ENCODE results near the gene APOBEC2.
A peak's percentile ranks its signal among the peaks of the same experiment; 100 is the strongest.

APOBEC2 gene

DNA sequence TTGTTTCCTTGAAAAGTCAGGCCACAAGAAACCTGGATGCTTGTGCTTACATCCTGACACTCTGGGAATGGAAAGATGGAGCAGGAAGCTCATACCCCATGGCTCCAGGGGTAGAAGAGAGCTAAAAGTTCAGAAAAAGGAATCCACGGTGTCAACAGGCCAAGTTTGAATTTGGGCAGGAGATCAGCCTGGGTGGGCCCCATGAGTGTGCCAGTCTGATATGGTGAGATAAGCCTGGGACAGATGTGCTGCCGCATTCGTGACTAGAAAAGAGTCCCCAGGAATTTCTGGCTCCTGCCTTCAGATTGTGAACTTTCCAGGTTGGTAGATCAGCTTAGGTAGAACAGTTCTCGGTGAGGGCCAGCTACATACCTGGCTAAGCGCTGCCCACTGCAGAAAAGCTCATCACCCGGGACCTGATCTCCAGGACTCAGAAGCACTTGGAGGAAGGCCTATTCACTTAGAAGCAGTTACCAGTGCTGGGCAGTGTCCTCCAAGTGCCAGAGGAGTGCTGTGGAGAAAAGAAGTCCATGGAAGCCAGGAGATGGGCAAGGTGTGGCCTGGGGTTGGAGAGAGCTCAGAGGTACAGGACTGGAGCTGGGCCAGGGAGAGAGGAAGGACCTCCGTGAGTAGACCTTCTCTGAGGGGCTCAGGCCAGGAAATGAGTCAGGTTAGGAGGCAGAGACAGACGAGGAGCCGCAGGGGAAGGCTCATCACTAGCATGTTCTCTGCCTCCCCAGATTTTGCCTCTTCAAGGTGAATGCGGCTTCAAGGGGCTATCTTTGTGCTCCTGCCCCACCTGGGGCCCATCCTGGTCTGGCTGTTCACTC, 10.6 kb upstream of the APOBEC2 start, which contains the start of gene TSPO2:
Gene TSPO2, plus strand, starts transcription at position 242 of the 830 bp plus-strand sequence. Its CDS starts 519 bp downstream, at position 761.
- H3K27me3 Mint-ChIP-seq, result no peaks in the 10 kb centered on the region
- H3K4me3 Mint-ChIP-seq, result no peak within 1 kb of the TSS
- peaks cover 4 to 17% of the 10 kb centered on the region in 2 donors for H3K36me3 Mint-ChIP-seq
- ATAC-seq (replicated peaks), result no peak
- peaks cover 4 to 8% of the 10 kb centered on the region in 2 donors for H3K4me1 Mint-ChIP-seq
- H3K27ac Mint-ChIP-seq, result no peak within 1 kb of the TSS
- no peaks in the 10 kb centered on the region for H3K9me3 Mint-ChIP-seq
- no peak for DNase-seq

DNA sequence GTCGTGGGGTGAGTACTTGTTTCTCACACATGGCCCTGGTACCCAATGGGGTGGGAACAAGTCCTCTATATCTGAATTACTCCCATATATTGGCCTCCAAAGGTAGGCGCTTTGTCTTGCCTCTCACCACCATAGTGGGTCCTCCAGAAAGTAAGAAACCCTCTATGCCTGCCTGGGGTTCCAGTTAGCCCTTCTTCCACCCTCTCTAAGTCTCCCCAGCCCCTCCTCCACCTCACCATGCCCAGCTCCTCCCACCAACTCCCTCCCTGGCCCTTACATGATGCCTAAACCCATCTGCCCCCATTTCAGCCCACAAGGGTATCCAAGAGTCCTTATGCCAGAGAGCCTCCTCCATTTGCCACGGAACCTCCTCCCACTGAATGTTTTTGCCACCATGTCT, 9.9 kb upstream of the APOBEC2 start:
- H3K9me3 Mint-ChIP-seq, result no peaks in the 10 kb centered on the region
- no peak overlapping the region for H3K27ac Mint-ChIP-seq
- peaks cover 6 to 23% of the 10 kb centered on the region in 2 donors for H3K36me3 Mint-ChIP-seq
- peaks cover 4 to 8% of the 10 kb centered on the region in 2 donors for H3K4me1 Mint-ChIP-seq
- no peak for ATAC-seq (replicated peaks)
- DNase-seq, result no peak
- no peaks in the 10 kb centered on the region for H3K27me3 Mint-ChIP-seq
- H3K4me3 Mint-ChIP-seq, result no peak overlapping the region

DNA sequence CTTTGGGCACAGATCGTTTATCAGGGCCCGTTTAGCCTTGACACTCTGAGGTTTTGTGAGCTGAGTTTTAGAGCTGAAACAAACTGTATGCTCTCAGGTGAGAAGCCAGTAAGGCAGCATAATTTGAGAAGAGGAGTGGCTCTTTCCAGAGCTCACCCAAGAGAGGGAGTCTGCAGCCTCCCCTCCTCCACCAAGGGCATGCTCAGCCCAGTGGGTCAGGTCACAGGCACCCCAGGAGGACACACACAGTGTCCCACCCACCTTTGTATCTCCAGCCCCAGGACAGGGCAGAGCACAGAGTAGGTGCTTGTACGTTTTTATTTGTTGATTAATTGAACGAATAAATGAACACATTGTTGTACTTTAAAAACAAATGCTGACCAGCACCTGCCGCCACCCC, 7.3 kb upstream of the APOBEC2 start:
- Mint-ChIP-seq H3K9me3 (no peaks in the 10 kb centered on the region), H3K27me3 (no peaks in the 10 kb centered on the region), H3K4me1 (peaks cover 0 to 2% of the 10 kb centered on the region in 2 donors), H3K4me3 (no peak overlapping the region), H3K36me3 (peaks cover 19 to 37% of the 10 kb centered on the region in 2 donors), H3K27ac (no peak overlapping the region)
- ATAC-seq (replicated peaks), result no peak
- no peak for DNase-seq

DNA sequence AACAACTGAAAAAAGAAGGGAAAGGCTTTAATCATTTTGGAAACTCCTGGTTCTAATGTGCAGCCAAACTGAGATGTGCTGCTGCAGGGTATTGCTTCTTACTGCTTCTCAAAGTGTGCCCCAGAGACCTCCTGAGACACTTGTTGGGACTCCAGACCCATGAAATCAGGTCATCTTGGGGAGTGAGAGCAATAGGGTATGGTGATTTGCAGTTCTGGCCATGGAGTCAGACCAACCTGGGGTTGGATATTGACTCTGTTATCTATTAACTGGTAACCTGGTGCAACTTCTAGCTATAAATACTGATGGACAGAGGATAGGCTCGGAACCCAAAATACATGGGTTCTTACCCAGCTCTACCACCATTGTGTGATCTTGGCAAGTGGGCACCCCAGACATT, 6.9 kb upstream of the APOBEC2 start:
- Mint-ChIP-seq H3K27me3 (no peaks in the 10 kb centered on the region), H3K4me1 (no peaks in the 10 kb centered on the region), H3K9me3 (no peaks in the 10 kb centered on the region), H3K4me3 (no peak overlapping the region), H3K27ac (no peak overlapping the region), H3K36me3 (peaks cover 19 to 37% of the 10 kb centered on the region in 2 donors)
- no peak for DNase-seq
- ATAC-seq (replicated peaks), result no peak

DNA sequence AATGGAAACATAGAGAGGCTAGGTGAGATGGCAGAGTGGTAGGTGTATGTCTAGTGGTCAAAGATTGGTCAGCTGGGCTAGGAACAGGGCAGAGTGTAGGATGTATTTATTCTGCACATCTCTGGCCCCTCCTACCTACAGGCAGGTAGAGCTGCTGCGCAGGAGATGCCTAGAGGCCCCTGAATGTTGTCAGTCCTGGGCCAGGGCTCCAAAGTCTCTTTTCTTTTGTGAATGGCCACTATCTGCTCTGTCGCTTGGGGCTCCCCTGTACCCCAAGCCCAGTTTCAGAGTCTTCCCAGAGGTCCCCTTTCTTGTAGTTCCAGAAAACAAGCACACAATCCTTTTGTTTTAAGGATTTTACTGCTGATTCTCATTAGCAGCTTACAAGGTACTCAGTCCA, 5.7 kb upstream of the APOBEC2 start:
- no peak for ATAC-seq (replicated peaks)
- peaks cover 10 to 12% of the 10 kb centered on the region in 2 donors for H3K4me1 Mint-ChIP-seq

DNA sequence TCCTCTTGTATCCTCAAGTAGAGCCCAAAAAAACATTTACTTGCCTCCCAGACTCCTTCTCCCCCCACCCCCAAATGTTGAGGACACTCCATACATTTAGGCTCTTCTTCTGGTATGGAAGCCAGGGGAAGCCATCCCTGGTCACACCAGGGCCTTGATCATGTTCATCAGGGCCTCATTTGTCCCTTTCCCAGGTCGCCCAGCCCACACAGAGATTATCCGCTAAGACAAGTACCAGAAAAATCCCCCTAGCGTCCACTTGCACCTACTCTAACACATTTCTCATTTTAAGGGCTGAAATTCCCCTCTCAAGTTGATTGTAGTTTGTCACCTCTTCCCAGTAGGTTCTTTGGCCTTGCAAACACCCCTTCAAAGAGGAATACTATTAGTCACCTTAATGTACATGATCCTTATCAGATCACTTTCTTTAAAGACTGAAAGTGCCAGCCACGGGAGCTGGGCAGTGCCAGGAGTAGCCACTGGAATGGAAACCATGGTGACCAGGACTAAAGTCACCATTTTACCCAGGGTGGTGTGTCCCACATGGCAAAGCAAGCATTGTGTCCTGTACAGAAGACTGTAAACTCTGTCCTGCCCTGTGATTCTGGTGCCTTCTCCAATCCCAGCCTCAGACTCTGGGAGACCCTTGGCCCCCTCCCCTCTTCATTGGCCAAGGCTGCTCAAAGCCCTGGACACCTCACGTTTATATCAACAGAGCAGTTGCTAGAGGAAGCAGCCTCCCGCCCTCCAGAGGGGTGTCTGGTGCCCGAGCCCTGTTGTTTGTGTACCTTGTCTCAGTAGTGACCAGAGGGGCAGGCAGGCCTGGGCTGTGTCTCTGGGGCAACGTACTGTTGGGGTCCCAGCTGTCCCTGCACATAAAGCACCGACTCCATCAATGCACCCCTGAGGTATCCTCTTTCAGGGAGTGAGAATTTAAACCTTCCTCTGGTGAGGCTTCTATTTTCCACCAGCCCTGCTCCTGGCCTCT, 5.0 kb upstream of the APOBEC2 start:
- H3K36me3 Mint-ChIP-seq, result peaks cover 27 to 42% of the 10 kb centered on the region in 2 donors
- peaks cover 0 to 3% of the 10 kb centered on the region in 2 donors for H3K9me3 Mint-ChIP-seq
- no peaks in the 10 kb centered on the region for H3K27me3 Mint-ChIP-seq
- H3K4me3 Mint-ChIP-seq, result no peak overlapping the region
- peaks cover 15 to 18% of the 10 kb centered on the region in 2 donors for H3K4me1 Mint-ChIP-seq
- DNase-seq, result no peak
- H3K27ac Mint-ChIP-seq, result no peak overlapping the region
- no peak for ATAC-seq (replicated peaks)

More for the DNA sequence above, 5.7 kb upstream of the APOBEC2 start:
- Mint-ChIP-seq H3K9me3 (peaks cover 0 to 3% of the 10 kb centered on the region in 2 donors), H3K27me3 (no peaks in the 10 kb centered on the region), H3K36me3 (peaks cover 27 to 42% of the 10 kb centered on the region in 2 donors), H3K4me3 (no peak overlapping the region), H3K27ac (no peak overlapping the region)
- no peak for DNase-seq

DNA sequence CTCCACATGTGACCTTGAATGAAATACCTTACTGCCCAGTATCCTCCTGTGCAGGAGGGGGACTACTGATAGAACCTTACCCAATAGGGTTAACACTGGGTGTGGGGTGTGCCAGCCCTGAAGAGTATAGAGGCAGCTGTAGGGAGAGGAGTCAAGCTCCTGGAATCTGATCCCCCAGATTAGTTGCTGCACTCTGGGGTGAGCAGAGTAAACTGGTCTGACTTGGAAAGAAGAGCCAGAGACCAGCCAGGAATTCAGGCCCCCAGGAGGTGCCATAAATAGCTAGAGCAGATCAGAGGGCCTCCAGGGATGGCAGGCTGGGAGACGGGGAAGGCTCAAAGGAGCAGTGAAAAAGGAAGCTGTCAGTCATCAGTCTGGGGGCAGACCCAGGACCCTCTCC, 3.5 kb upstream of the APOBEC2 start:
- H3K27me3 Mint-ChIP-seq, result no peaks in the 10 kb centered on the region
- H3K27ac Mint-ChIP-seq, result no peak overlapping the region
- DNase-seq (no peak), ATAC-seq (replicated peaks) (no peak)
- no peak overlapping the region for H3K4me3 Mint-ChIP-seq
- H3K9me3 Mint-ChIP-seq, result peaks cover 0 to 3% of the 10 kb centered on the region in 2 donors
- H3K4me1 Mint-ChIP-seq, result peaks cover 17 to 18% of the 10 kb centered on the region in 2 donors
- peaks cover 27 to 39% of the 10 kb centered on the region in 2 donors for H3K36me3 Mint-ChIP-seq

DNA sequence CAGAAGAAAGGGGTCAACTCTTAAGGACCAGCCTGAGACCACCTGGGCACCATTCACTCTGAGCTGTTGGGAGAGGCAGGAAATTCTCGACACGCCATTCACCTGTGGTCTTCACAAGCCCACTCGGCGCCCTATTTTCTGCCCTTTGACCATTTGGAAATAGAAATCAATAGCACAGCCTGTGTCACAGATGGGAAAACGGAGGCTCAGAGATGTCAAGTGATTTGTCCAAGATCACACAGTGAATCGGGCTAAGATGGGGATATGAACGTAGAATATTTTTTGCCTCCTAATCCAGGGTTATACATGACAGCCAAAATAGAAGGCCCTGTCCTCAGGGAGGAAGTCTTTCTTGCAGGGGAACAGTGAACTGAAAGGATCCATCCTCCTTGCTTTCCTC, 3.0 kb upstream of the APOBEC2 start:
- H3K27me3 Mint-ChIP-seq, result no peaks in the 10 kb centered on the region
- H3K4me1 Mint-ChIP-seq, result peaks cover 17 to 18% of the 10 kb centered on the region in 2 donors
- no peak overlapping the region for H3K27ac Mint-ChIP-seq
- ATAC-seq (replicated peaks) (no peak), DNase-seq (no peak)
- H3K36me3 Mint-ChIP-seq, result peaks cover 27 to 41% of the 10 kb centered on the region in 2 donors
- H3K4me3 Mint-ChIP-seq, result no peak overlapping the region
- peaks cover 0 to 3% of the 10 kb centered on the region in 2 donors for H3K9me3 Mint-ChIP-seq

DNA sequence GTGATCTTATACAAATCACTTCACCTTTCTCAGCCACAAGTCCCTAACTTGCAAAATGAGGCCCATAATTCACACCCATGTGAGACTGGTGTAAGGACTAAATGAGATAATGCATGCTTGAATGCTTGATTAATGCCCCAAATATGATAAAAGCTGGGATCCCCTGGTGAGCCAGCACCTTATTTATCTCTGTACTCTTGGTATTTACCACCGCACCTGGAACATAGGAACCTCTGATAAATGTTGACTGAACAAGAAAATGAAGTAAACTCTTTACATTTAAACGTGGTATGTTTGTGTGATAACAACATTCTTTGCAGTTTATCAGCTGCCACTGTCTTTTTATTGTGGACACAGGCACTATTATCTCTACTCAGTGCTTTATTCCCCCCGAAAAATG, 2.5 kb upstream of the APOBEC2 start:
- Mint-ChIP-seq H3K4me3 (no peak overlapping the region), H3K36me3 (peaks cover 27 to 44% of the 10 kb centered on the region in 2 donors), H3K9me3 (peaks cover 0 to 3% of the 10 kb centered on the region in 2 donors), H3K4me1 (peaks cover 18% of the 10 kb centered on the region in 2 donors), H3K27me3 (no peaks in the 10 kb centered on the region), H3K27ac (no peak overlapping the region)
- DNase-seq (no peak), ATAC-seq (replicated peaks) (no peak)

DNA sequence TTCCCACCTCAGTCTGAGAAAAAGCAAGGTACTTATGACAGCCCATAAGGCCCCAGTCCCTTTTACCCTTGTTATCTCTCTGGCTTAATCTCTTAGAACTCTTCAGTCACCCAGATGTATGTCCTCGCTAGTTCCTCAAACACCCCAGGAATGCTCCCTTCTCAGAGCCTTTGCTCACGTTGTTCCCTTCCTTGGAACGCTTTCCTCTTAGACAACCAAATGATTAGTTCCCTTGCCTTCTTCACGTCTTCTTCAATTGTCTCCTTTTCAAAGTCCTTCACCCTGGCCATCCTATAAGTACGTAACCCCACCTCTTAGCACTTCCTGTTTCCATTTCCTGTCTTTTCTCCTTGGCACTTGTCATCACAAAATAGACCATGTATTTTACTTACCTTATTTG, 1.1 kb upstream of the APOBEC2 start:
- no peak for DNase-seq
- Mint-ChIP-seq H3K27me3 (no peaks in the 10 kb centered on the region), H3K4me1 (peaks cover 18% of the 10 kb centered on the region in 2 donors), H3K36me3 (peaks cover 28 to 48% of the 10 kb centered on the region in 2 donors), H3K9me3 (peaks cover 0 to 3% of the 10 kb centered on the region in 2 donors), H3K4me3 (peak overlapping the region in 1 of 2 donors; percentile 7), H3K27ac (peak overlapping the region; percentile 37)
- ATAC-seq (replicated peaks), result peak; percentile 85 to 87

DNA sequence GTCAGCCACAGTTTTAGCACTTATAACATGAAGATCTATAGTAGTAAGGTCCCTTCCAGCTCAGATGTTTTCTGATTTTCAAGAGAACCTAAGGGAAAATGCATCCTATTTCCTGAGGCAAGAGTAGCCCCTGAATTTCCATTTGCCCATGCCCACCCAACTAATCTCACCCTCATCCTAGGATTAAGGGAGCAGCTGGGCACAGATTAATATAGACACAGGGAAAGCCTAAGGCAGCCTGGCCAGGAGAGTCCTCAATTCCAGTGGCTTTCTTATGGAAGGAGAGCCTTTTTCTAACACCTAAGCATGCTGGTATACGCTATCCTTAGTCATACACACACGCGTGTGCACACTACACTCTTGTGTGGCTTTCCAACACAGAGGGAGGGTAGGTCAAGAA, 1.5 kb downstream of the APOBEC2 start:
- H3K4me1 Mint-ChIP-seq, result peaks cover 18 to 24% of the 10 kb centered on the region in 2 donors
- no peak overlapping the region for H3K27ac Mint-ChIP-seq
- DNase-seq, result no peak
- H3K4me3 Mint-ChIP-seq, result no peak overlapping the region
- H3K36me3 Mint-ChIP-seq, result peaks cover 19 to 38% of the 10 kb centered on the region in 2 donors
- no peak for ATAC-seq (replicated peaks)
- H3K27me3 Mint-ChIP-seq, result no peaks in the 10 kb centered on the region
- H3K9me3 Mint-ChIP-seq, result peaks cover 0 to 3% of the 10 kb centered on the region in 2 donors

DNA sequence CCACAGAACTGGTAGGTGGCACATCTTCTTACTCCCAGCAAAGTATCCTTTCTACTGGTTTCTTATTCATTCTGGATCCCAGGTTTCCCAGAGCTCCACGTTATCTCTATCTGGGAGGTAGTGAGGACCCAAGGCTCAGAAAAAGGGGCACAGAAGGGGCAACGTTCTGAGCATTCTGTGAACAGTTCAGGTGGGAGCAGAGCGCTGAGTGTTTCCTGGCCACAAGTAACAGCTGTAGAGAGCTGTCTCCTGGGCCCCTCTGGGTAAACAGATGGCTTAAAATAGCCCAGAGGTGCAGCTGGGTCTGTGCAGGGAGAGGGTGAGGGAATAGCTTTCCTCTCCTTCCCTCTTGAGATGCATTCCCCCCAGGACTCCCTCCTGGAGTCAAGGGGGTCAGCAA, 2.1 kb downstream of the APOBEC2 start:
- no peak for DNase-seq
- H3K4me1 Mint-ChIP-seq, result peaks cover 18 to 24% of the 10 kb centered on the region in 2 donors
- no peak overlapping the region for H3K27ac Mint-ChIP-seq
- no peak for ATAC-seq (replicated peaks)
- H3K9me3 Mint-ChIP-seq, result peaks cover 0 to 3% of the 10 kb centered on the region in 2 donors
- no peak overlapping the region for H3K4me3 Mint-ChIP-seq
- H3K27me3 Mint-ChIP-seq, result no peaks in the 10 kb centered on the region
- H3K36me3 Mint-ChIP-seq, result peaks cover 15 to 36% of the 10 kb centered on the region in 2 donors

DNA sequence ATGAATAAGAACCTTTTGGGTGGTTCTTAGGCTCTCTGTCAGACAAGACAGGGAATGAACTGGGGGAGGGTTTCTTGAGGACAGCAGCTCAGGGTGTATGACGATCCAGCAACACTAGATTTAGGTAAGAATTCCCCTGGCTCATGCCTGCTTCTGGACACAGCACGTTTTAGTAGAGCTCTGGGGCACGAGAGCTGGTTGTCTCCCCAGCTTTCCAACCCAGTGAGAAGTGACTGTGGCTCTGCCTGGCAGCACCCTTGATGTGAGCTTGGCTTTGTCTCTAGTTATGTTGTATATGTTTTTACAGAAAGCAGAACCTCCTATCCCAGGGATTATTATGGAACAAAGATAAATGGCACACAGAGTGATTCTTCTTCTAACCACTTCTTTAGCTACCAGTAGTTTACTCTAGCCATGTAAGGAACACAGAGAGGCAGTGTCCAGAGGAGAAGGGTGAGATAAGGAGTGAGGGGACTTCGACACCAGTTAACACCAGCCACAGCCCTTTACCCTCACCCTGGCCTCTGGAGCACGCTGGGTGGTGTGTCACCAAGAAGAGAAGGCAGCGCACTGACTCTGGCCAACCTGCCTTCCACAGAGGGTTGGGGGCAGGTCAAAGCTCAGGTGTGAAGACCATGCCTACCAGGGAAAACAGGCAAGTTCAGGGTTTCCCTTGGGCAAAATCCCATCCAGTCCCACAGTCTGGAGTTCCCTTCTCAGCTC, 3.9 kb downstream of the APOBEC2 start:
- Mint-ChIP-seq H3K36me3 (peaks cover 17 to 37% of the 10 kb centered on the region in 2 donors), H3K4me3 (no peak overlapping the region), H3K4me1 (peaks cover 11 to 16% of the 10 kb centered on the region in 2 donors), H3K27ac (no peak overlapping the region), H3K27me3 (no peaks in the 10 kb centered on the region), H3K9me3 (peaks cover 0 to under 1% of the 10 kb centered on the region in 2 donors)
- no peak for ATAC-seq (replicated peaks)
- no peak for DNase-seq

DNA sequence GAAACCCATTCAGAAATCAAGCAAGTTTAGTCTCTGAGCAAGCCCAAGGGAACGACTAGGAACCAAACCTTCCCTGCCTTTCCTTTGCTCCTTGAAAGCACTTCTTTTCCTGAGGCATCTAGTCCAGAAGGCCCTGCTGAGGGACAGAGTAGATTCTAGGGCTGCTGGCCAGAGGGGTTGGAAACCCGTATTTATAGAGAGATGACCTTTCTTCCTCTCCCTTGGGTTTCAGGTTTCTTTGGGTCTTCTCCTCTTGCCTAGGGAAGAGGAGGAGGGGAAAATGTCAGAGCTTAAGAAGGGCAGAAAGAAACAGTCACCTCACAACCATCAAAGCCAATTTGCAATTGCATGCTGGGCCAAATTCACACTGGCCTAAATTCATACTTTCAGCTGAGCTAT, 5.8 kb downstream of the APOBEC2 start:
- Mint-ChIP-seq H3K4me3 (no peak overlapping the region), H3K9me3 (no peaks in the 10 kb centered on the region), H3K27ac (no peak overlapping the region), H3K27me3 (no peaks in the 10 kb centered on the region), H3K36me3 (peaks cover 22 to 43% of the 10 kb centered on the region in 2 donors), H3K4me1 (peaks cover 1 to 6% of the 10 kb centered on the region in 2 donors)
- DNase-seq (no peak), ATAC-seq (replicated peaks) (no peak)

Measured in stimulated activated naive B cell treated with anti-CD40 and anti-IgM and Interleukin-4, amounts not matched to agents 10 μg/mL and 1 μg/mL and 100 μg/mL, for 72 hours (primary cell).